Lung (tissue), 12 donors: ENCODE results near the gene ARID4B. TPM values are rescaled to one million over a fixed set of nuclear protein-coding genes. Genes with fewer than 3 reads are reported as not detected.
"Not testable (repeated sequence)": the region's sequence is repeated elsewhere in the genome, so short reads cannot be mapped to it uniquely, and the experiment has no call there.

Experiments used
- ATAC-seq: fragments of 200-7000 bp; cut with Tn5 transposase; one replicate; pipeline ENCODE4 v1.9.1; 2020; ENCODE audit warnings: moderate number of reproducible peaks; ENCODE audit not compliant: insufficient read depth, low FRiP score
- DNase-seq, 3 donors: peaks; one replicate each; pipeline ENCODE4 v3.0.0-alpha.2; 2013 to 2017
- H3K27ac ChIP-seq, 2 donors: one replicate each; pipeline ENCODE4 v1.5.1; 2013; ENCODE audit warnings: mild to moderate bottlenecking in 2 of 2, moderate library complexity in 2 of 2, control low read depth in 1 of 2, inconsistent platforms in 1 of 2, low read depth in 1 of 2, low read length in 1 of 2
- H3K27me3 ChIP-seq, 3 donors: one replicate each; pipeline ENCODE4 v1.5.1; 2013; ENCODE audit warnings: low read length in 2 of 3; ENCODE audit not compliant: control insufficient read depth in 3 of 3, insufficient read depth in 3 of 3
- H3K36me3 ChIP-seq, 4 donors: one replicate each; pipeline ENCODE4 v1.5.1; 2013; ENCODE audit warnings: low read length in 4 of 4, mild to moderate bottlenecking in 1 of 4, moderate library complexity in 1 of 4; ENCODE audit not compliant: control insufficient read depth in 4 of 4, insufficient read depth in 4 of 4
- H3K4me1 ChIP-seq, 5 donors: one replicate each; pipeline ENCODE4 v1.5.1; 2013; ENCODE audit warnings: low read length in 5 of 5, mild to moderate bottlenecking in 2 of 5, moderate library complexity in 1 of 5; ENCODE audit not compliant: control insufficient read depth in 5 of 5, insufficient read depth in 5 of 5
- H3K4me3 ChIP-seq: one replicate; pipeline ENCODE4 v1.5.1; 2013; ENCODE audit warnings: mild to moderate bottlenecking, control low read depth, moderate library complexity
- H3K9ac ChIP-seq, 2 donors: one replicate each; pipeline ENCODE4 v1.5.1; 2013; ENCODE audit warnings: low read length in 2 of 2, control low read depth in 1 of 2; ENCODE audit not compliant: insufficient read depth in 1 of 2
- H3K9me3 ChIP-seq, 4 donors: one replicate each; pipeline ENCODE4 v1.5.1; 2013; ENCODE audit warnings: low read length in 3 of 4, mild to moderate bottlenecking in 1 of 4, moderate library complexity in 1 of 4; ENCODE audit not compliant: control insufficient read depth in 4 of 4, insufficient read depth in 3 of 4
- WGBS, 2 donors: extraction: QIAGEN DNeasy Blood & Tissue Kit; methylation state at CpG; one replicate each; pipeline ENCODE4 v1.1.7; 2013; 5-methylcytosine and 5-hydroxymethylcytosine counted together
- polyA plus RNA-seq, 2 donors: library from polyadenylated mRNA; stranded (reverse); fragments of 200-250 nt; gene quantifications; one replicate each; pipeline ENCODE4 v1.2.1, GENCODE V29; 2013
- total RNA-seq, 2 donors: library from RNA; depleted of rRNA in 1 of 2; stranded (reverse); fragments of >200 nt in 1 of 2; gene quantifications; one replicate each; pipeline ENCODE4 v1.2.1, GENCODE V29; 2014 to 2021
- TF ChIP-seq, protein P1 (sequence below): IDR thresholded peaks from 2 replicates; pipeline ENCODE4 v1.5.1; 2012; ENCODE audit warnings: mild to moderate bottlenecking; ENCODE audit errors: control extremely low read depth, extremely low read depth
- donor health status: control.
- donor health status: control.
- donor health status: Bipolar disorder and iron deficiency.
- donor health status: healthy.
- donor health status: DM: yes; HTN: yes; CAD: no.

Gene ARID4B
- total and polyA plus RNA-seq, 4 donors, result 15.8 to 99.7 (median 23.0) TPM

- DNase-seq, result peak in 1 of 3 donors; percentile 1
- no peaks in the 10 kb centered on the region for H3K27me3 ChIP-seq
- no peak overlapping the region for H3K4me3 ChIP-seq
- 93 to 96% methylated on average over 3 of the region's 3 CpGs for WGBS, 2 donors
- H3K9me3 ChIP-seq, result no peaks in the 10 kb centered on the region
- TF ChIP-seq, protein P1, sequence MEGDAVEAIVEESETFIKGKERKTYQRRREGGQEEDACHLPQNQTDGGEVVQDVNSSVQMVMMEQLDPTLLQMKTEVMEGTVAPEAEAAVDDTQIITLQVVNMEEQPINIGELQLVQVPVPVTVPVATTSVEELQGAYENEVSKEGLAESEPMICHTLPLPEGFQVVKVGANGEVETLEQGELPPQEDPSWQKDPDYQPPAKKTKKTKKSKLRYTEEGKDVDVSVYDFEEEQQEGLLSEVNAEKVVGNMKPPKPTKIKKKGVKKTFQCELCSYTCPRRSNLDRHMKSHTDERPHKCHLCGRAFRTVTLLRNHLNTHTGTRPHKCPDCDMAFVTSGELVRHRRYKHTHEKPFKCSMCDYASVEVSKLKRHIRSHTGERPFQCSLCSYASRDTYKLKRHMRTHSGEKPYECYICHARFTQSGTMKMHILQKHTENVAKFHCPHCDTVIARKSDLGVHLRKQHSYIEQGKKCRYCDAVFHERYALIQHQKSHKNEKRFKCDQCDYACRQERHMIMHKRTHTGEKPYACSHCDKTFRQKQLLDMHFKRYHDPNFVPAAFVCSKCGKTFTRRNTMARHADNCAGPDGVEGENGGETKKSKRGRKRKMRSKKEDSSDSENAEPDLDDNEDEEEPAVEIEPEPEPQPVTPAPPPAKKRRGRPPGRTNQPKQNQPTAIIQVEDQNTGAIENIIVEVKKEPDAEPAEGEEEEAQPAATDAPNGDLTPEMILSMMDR, result no peak
- no peak overlapping the region for H3K27ac ChIP-seq
- ATAC-seq, result no peak
- no peaks in the 10 kb centered on the region for H3K4me1 ChIP-seq
- peaks cover 3 to 10% (median 7%) of the 10 kb centered on the region in 4 donors for H3K36me3 ChIP-seq
- no peak overlapping the region for H3K9ac ChIP-seq
Measured at GRCh38 chr1:235205687-235206086, 122.3 kb downstream of the ARID4B start.

GRCh38 chr1:235203428-235203827 lies 124.6 kb downstream of the ARID4B start:
- 91 to 98% methylated on average over 1 of the region's 1 CpG for WGBS, 2 donors
- ATAC-seq, result no peak
- TF ChIP-seq, protein P1, result no peak

DNA sequence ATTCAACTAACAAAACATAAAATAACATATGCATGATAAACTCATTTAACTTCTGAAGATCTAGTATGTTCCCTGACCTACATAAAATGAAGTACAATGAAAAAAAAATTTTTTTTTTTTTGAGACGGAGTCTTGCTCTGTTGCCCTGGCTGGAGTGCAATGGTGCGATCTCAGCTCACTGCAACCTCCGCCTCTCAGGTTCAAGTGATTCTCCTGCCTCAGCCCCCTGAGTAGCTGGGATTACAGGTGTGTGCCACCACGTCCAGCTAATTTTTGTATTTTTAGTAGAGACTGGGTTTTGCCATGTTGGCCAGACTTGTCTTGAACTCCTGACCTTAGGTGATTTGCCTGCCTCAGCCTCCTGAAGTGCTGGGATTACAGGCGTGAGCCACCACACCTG lies 125.5 kb downstream of the ARID4B start:
- not testable (repeated sequence) for H3K4me3 ChIP-seq, H3K9me3 ChIP-seq, H3K4me1 ChIP-seq, H3K9ac ChIP-seq, H3K27me3 ChIP-seq, DNase-seq, H3K36me3 ChIP-seq, ATAC-seq, H3K27ac ChIP-seq
- 96 to 99% methylated on average over 5 of the region's 5 CpGs for WGBS, 2 donors

More at GRCh38 chr1:235203428-235203827, 124.6 kb downstream of the ARID4B start:
- DNase-seq, result no peak
- Histone ChIP-seq H3K36me3 (peaks cover 0 to 8% (median 4%) of the 10 kb centered on the region in 4 donors), H3K4me3 (no peak overlapping the region), H3K9me3 (no peaks in the 10 kb centered on the region), H3K4me1 (peaks cover 0 to 3% (median 0%) of the 10 kb centered on the region in 5 donors), H3K27ac (no peak overlapping the region), H3K27me3 (no peaks in the 10 kb centered on the region), H3K9ac (no peak overlapping the region)

- Histone ChIP-seq H3K4me1 (peaks cover 0 to 3% (median 0%) of the 10 kb centered on the region in 5 donors), H3K27ac (no peak overlapping the region), H3K4me3 (no peak overlapping the region), H3K36me3 (peaks cover 2 to 11% (median 5%) of the 10 kb centered on the region in 4 donors), H3K9me3 (no peaks in the 10 kb centered on the region), H3K27me3 (no peaks in the 10 kb centered on the region), H3K9ac (no peak overlapping the region)
- DNase-seq, result peak in 2 of 3 donors; percentile 36 to 42
- WGBS, 2 donors, result 40 to 47% methylated on average over 6 of the region's 6 CpGs
- ATAC-seq, result no peak
- TF ChIP-seq, protein P1, result no peak
Measured at GRCh38 chr1:235199441-235199840, 128.5 kb downstream of the ARID4B start.
